NCI-H1930 (cell line): ENCODE results near the gene ZNF804A.
"Not testable (repeated sequence)": the region's sequence is repeated elsewhere in the genome, so short reads cannot be mapped to it uniquely, and the experiment has no call there.

ENCODE experiments used
- DNase-seq, 2 experiments: peaks; one replicate each; lab custom pipeline; 2025; lab: John Stamatoyannopoulos, UW

Gene ZNF804A

DNA sequence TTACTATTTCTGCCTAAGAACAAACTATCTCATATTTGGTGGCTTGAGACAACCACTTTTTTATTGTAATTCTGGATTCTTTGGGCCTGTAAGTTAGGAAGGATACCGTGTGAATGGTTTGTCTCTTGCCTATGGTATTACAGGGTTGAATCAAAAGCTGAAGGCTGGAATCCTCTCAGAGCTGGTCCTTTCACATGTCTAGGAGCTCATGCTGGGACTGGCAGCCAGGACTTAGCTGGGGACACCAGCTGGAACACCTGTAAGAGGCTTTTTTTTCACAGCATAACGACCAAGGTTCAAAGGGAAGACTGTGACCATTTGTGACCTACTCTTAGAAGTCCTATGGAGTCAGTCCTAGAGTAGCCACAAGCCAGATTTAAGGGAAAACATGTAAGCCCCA, 226.3 kb downstream of the ZNF804A start:
- DNase-seq: no peak

DNA sequence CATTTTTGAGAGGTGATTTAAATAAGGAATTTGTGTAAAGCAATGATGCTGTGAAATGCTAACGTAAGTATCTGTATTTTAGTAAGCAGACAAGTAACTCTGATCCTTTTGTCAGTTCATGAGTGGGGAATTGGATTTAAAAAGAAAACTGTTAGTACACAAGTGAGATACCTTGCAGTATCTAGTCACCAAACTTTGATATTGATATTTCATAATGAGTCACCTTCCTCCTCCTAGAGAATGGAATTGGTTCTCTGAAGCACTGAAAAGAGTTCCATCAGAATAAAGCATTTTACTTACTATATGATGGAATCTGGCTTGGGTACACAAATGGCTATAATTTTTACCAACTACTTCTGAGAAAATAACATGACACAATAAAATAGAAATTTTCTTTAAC, 232.2 kb downstream of the ZNF804A start:
- no peak for DNase-seq

DNA sequence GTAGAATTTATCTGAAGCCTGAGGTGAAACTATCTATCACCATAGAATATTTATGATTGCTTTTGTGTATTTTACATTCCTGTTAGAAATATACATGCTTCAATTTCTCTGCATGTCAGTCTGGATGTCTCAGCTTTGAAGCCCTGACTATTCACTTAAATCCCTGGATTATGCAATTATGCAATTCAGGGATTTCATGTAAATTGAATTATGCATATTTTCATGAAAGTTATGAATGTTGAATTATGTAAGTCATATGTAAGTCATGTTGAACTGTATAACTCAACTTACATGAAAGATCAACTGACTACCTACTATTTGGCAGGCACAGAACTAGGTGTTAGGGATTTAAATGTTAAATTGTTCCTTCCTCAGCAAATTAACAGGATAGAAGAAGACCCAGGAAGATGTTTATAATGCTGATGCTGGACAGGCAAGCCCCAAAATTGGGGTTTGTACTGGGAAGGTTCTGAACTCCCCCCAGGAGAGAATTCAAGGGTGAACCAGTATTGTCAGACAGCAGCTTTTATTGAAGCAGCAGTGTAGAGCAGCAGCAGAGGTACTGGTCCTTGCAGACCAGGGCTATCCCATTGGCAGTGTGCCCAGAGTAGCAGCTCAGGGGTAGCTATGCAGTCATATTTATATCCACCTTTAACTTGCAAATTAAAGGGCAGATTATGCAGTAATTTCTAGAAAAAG, 236.5 kb downstream of the ZNF804A start:
- no peak for DNase-seq

DNA sequence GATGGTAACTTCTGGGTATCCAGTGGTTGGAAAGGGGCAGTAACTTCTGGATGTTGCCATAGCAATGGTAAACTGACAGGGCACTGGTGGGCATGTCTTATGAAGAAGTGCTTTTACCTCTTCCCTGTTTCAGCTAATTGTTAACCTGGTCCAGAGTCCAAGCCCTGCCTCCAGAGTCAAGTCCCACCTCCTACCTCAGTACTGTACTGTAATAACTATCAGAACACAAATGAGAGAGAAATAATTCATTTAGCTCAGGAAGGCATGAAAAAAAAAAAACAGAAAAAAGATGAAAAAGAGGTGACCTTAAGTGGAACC, 237.0 kb downstream of the ZNF804A start:
- no peak for DNase-seq

DNA sequence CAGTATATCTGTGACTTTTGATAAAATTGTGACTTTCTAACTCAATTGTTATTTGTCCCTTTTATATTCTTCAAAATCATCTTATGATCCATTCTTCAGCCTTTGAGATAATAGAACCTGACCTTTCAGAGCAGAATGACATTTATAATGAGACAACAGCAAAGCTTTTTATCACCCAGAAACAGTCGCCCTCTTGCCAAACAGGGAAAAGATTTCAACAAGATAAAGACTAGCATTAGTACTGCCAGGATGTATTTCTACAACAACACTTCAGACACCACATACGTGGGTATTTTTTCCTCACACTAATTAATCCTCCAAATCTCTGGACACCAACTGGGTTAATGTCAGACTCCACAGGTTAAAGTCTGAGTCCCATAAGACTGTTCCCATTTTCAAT, 249.0 kb downstream of the ZNF804A start:
- DNase-seq: no peak

DNA sequence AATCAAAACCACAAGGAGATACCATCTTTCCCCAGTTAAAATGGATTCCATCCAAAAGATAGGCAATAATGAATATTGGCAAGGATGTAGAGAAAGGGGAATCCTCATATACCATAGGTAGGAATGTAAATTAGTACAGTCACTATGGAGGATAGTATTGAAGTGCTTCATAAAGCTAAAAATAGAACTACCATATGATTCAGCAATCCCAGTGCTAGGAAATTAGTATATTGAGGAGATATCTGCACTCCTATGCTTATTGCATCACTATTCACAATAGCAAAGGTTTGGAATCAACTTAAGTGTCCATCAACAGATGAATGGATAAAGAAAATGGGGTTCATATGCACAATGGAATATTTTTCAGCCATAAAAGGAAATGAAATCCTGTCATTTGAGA, 251.2 kb downstream of the ZNF804A start:
- DNase-seq: no peak

DNA sequence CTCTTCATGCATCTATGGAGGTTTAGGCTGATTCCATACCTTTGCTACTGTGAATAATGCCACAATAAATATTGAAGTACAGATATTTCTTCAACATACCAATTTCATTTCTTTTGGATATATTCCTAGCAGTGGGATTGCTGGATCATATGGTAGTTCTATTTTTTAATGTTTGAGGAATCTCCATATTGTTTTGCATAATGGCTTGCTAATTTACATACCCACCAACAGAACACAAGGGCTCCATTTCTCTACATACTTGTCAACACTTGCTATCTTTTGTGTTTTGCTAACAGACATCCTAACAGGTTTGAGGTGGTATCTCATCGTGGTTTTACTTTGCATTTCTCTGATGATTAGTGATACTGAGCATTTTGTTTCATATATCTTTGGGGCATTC, 253.2 kb downstream of the ZNF804A start:
- no peak for DNase-seq

DNA sequence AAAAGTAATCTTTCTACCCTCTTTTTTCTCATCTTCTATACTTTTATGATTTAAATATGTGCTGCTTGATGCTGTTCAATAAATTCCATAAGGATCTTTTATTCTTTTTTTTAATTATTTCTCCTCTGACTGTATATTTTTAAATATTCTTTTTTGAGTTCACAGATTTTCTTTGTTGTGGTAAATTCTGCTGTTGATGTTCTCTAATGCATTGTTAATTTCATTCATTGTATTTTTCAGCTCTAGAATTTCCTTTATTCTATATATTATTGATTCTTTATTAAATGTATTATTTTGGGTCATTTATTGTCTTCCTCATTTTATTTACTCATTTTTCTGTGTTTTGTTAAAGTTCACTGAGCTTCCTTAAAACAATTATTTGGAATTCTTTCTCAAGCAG, 260.9 kb downstream of the ZNF804A start:
- no peak for DNase-seq

DNA sequence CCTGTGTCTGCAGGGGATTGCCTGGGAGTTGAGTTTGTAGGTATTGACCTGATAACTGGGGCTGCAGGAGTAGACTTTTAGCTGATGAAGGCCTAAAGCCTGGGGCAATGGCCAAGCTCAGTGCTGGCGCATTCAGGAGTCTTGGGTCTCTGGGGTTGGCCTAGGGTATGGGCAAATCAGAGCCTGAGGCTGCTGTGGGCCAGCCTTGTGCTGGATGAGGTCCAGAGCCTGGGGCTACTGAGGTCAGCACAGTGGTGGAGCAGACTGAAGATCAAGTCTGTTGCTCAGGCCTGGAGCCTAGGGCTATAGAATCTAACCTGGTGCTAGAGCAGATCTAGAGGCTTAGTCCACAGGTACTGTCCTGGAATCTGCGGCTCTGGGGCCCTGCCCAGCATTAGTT, 262.4 kb downstream of the ZNF804A start:
- DNase-seq: no peak

DNA sequence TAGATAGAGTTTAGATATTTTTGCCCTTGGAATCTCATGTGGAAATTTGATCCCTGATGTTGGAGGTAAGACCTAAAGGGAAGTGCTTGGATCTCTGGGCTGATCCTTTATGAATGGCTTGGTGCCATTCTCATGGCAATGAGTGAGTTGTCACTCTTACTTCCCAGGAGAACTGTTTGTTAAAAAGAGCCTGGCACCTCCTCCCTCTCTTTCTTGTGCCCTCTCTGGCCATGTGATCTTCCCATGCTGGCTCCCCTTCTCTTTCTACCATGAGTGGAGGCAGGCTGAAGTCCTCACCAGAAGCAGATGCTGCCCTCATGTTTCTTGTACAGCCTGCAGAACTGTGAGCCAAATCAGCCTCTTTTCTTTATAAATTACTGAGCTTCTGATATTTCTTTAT, 276.9 kb downstream of the ZNF804A start:
- DNase-seq: no peak

DNA sequence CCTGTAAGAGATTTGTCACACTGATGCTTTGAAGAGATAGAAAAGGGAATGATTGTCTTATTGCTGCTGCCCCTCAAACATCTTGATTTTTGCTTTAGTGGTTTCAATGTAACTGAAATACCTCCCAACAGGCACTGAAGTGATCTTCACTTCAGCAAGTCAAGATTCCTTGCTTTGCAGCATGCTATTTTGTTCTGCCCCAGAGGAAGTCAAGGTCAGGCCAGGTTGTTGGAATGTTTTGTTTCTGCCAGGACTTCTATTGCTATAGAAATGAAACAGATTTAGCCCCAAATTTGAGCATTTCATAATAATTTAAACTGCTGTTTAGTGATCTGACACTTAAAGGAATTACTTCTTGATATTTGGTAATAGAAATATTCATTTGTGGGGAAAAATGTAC, 277.6 kb downstream of the ZNF804A start:
- no peak for DNase-seq

DNA sequence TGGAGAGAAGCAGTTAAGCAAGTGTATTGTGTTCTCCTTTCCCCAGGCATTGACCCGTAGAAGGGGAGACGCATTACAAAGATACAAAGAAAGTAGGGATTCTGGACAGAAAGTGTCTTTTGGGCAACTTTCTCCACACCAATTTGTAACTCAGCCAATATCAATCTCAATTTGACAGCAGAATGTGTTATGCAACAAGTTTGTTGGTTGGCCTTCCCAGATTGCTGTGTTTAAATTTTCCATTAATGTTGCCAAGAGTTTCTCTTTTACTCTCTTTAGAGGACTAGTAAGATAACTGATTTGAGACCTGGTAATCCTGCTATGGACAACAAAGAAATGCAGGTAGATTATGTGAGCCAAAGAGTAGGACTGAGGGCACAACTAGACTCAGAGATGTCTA, 279.6 kb downstream of the ZNF804A start:
- DNase-seq: no peak

DNA sequence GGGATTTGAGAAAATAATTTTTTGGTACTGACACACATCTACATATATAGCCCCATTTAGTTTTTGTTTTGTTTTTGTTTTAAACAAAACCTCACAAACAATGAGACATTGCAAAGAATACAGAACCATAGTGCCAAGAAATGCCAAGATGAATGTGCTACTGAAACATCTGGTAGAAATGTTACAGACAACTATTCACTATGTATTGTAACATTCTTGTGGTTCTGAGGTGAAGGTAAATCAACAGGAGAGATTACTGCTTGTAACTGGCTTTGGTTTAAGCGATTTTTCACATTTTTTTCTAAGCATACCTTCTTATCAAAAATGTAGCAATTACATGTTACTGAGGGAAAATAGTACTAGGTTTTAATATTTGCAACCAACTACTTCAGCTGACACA, 281.3 kb downstream of the ZNF804A start:
- DNase-seq: no peak

DNA sequence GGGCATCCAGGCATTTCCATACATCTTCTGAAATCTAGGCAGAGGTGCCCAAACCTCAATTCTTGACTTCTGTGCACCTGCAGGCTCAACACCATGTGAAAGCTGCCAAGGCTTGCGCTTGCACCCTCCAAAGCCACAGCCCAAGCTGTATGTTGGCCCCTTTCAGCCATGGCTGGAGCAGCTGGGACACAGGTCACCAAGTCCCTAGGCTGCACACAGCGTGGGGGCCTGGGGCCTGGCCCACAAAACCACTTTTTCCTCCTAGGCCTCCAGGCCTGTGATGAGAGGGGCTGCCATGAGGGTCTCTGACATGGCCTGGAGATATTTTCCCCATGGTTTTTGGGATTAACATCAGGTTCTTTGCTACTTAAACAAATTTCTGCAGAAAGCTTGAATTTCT, 288.3 kb downstream of the ZNF804A start:
- DNase-seq: not testable (repeated sequence)

DNA sequence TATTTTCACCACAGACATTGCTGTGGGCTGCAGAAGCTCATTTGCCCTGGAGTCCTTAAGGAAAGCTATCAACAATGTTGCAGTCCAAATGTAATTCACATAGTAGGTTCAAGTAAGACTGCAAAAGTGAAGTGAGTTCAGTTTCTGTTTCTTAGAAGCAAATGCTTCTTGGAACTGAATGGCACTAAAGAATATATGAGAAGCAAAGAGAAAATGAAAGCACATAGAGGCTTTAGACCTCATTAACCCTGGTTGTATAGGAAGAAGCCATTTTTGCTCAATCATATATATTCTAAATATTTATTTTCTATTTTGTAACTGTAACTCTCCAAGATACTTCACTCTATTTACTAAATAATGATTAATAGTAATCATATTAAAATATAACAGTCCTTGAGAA, 292.0 kb downstream of the ZNF804A start:
- no peak for DNase-seq

DNA sequence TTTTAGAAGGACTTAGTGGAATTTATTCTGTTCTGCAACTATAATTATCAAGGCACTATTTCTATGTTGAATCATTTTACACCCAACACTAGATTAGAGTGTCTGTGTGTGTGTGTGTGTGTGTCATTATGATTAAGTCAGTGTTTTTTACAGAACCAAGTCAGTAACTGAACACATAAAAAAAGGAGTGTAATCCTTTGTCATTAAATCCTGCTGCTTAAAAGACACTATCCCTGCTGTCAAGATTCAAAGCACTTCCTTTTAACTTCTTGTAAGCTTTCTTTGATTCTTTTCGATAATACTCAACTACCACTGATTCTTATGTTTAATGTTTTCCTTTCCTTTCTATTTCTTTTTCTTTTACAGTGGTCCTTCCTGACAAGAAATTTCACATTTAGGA, 306.7 kb downstream of the ZNF804A start:
- DNase-seq: no peak

DNA sequence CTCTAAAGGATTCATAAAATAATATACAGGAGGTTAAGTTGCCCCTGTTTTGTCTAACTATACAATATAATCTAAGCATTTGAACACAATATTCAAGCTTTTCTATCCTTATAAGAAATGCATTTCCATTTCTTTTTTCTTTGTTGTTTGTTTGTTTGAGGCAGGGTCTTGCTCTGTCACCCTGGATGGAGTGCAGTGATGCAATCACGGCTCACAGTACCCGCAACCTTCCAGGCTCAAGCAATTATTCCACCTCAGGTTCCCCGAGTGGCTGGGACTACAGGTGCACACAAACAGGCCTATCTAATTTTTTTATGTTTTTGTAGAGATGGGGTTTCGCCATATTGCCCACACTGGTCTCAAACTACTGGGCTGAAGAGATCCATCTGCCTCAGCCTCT, 307.8 kb downstream of the ZNF804A start:
- DNase-seq: no peak

DNA sequence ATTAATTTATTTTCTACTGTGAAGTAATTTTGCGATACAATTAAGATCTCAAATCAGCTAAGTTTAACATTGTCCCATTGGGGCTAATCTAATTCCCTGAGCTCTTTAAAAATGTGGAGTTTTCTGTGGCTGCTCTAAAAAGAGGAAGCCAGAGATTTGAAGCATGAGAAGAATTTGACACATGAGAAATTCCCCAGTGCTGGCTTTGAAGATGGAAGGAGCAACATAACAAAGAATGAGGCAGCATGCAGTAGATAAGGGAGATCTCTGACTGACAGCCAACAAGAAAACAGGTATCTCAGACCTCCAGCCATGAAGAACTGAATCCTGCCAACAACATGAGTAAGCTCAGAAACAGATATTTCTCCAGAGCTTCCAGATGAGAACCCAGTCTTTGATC, 308.4 kb downstream of the ZNF804A start:
- DNase-seq: no peak

DNA sequence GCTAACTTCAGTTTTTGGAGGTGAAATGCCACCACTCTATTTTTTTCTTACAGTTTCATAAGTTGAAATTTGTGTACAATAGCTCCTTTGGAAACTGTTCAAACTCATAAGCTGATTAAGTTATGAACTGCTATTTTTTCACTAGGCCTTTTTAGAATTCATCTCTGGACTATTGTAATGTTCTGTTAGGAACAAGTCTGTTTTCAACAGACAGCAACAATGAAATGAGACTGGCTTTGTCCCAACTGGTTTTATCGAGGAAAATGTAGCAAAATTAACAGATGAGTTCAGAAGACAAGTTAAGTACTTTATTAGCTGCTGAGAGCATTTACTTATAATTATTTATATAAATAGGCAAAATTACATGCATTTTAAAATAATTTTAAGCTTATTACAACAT, 310.6 kb downstream of the ZNF804A start:
- no peak for DNase-seq

DNA sequence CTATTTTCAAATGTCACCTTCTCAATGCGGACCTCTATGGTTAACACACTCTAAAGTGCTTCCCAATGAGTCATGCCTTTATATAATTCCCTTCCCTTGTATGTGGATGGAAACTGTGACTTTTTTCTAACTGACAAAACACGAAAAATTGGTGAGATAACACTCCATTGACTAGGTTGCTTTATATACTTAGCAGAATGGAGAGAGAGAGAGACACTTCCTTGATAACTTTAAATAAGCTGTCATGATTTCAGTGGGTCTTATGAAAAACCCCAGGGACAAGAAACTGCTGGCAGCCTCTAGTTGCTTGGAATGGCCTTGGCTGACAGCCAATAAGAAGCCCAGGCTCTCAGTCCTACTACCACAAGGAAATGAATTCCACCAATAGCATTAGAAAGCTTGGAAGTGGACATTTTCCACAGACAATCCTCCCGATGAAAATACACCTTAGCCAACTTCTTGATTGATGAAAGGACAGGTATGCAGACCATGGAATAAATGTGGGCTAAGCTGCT, 322.2 kb downstream of the ZNF804A start:
- no peak for DNase-seq

DNA sequence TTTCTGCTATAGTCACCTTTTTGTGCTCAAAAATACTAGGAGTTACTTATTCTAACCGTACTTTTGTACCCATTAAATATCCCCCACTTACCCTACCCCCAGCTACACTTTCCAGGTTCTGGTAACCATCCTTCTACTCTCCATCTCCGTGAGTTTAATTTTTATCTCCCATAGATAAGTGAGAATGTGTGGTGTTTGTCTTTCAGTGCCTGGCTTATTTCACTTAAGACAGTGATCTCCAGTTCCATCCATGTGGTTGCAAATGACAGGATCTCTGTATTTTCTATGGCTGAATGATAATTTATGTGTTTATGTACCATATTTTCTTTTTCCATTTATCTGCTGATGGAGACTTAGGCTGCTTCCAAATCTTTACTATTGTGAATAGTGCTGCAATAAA, 323.3 kb downstream of the ZNF804A start:
- DNase-seq: no peak

DNA sequence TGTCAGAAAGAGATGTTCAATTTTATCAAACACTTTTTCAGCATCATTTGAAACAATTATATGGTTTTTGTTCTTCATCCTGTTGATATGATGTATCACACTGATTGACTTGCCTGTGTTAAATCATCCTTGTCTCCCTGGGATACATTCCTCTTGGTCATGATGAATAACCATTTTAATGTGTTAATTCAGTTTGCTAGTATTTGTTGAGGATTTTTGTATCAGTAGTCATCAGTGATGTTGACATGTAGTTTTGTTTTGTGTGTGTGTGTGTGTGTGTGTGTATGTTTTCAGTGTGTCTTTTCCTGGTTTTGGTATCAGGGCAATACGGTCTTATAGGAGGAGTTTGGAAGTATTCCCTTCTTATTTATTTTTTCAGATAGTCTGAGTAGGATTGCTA, 325.4 kb downstream of the ZNF804A start:
- DNase-seq: no peak

DNA sequence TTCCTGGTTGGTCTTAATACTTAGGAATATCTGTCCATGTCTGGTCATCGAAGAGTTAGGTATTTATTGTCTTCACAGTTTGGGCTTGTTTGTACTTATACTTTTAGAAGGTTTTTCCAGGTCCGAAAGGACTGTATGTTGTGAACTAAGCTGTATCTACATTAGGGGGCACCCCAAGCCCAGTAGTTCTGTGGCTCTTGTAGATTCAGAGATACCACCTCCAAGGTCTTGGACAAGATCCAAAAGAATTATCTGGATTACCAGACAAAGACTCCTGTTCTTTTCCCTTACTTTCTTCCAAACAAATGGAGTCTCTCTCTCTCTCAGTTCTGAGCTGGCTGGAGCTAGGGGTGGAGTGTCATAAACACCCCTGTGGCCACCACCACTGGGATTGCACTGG, 328.7 kb downstream of the ZNF804A start:
- no peak for DNase-seq

DNA sequence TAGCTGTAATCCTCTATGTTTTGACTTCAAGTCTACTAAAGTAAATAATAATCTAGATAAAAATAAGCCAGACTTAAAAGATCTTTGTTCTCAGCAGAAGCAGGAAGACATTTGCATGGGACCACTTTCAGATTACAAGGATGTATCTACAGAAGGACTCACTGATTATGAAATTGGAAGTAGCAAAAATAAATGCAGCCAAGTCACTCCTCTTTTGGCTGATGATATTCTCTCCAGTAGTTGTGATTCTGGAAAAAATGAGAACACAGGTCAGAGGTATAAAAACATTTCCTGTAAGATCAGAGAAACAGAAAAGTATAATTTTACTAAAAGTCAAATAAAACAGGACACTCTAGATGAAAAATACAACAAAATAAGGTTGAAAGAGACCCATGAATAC, 338.4 kb downstream of the ZNF804A start:
- no peak for DNase-seq
